IPS DF 4.7 (cell line): ENCODE measurements around the gene AK2.
"Not testable (repeated sequence)": the region's sequence is repeated elsewhere in the genome, so short reads cannot be mapped to it uniquely, and the experiment has no call there.

ENCODE experiments used
- DNase-seq: peaks from one replicate; pipeline ENCODE4 v3.0.0-alpha.2; 2013; ENCODE audit warnings: low spot score; ENCODE audit errors: extremely low read depth

Gene AK2

GRCh38 chr1:33001282-33001681, 35.4 kb downstream of the AK2 start:
- no peak for DNase-seq

- no peak for DNase-seq
Measured at GRCh38 chr1:33000427-33001026, 36.2 kb downstream of the AK2 start.

- DNase-seq: no peak
Measured at GRCh38 chr1:32998997-32999396, 37.7 kb downstream of the AK2 start.

GRCh38 chr1:32998064-32998463, 38.6 kb downstream of the AK2 start:
- no peak for DNase-seq

- no peak for DNase-seq
Measured at GRCh38 chr1:32997381-32997891, 39.2 kb downstream of the AK2 start.

DNA sequence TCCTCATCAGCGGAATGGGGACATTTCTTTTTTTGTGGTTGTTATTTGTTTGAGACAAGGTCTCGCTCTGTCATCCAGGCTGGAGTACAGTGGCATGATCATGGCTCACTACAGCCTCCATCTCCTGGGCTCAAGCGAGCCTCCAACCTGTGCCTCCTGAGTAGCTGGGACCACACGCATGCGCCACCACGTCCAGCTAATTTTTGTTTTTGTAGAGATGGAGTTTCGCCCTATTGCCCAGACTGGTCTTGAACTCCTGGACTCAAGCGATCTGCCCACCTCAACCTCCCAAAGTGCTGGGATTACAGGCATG, 43.4 kb downstream of the AK2 start:
- not testable (repeated sequence) for DNase-seq

GRCh38 chr1:32992489-32993323, 44.0 kb downstream of the AK2 start:
- no peak for DNase-seq

GRCh38 chr1:32991819-32992488, 44.7 kb downstream of the AK2 start:
- no peak for DNase-seq

- DNase-seq: no peak
Measured at GRCh38 chr1:32991386-32991785, 45.3 kb downstream of the AK2 start.

GRCh38 chr1:32990887-32991286, 45.8 kb downstream of the AK2 start:
- no peak for DNase-seq

DNA sequence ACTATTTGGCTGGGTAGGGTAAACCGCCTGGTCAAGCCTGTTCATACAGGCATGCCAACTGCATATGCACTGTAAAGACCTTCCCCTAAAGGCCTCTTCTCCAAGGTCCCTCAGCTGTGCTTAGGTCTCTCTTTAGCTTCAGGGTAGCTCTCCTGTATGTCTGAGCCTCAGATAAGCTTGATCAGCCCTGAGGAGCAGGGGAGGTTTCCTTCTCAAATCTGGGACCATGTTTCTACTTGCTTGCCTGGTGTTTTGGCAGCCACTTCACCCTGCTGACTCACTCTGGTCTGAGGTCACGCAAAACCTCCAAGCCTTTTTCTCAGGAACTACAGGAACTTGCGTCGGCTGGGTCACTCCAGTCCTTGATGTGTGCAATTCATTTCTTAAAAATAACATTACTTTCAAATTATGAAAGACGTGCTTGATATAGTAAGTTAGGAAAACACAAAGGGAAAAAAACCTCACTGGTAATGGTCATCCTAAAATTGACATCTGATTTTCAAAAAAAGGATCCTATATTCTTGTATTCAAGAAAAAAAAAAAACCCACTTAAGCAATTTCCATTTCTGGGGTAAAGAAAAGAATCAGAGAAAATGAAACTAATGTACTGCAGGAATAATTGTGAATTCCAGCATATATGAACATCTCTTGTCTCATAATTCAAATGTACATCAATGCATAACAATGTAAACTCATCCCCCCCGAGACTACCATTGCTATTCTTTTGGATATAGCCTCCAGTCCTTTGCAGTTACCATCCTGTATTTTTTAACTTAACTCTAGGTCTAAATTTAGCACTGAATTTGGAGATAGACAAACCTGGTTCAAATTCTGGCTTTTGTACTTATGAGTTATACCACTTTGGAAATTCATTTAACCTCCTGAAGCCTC, 47.3 kb downstream of the AK2 start:
- DNase-seq: no peak

GRCh38 chr1:32988665-32989064, 48.0 kb downstream of the AK2 start:
- DNase-seq: no peak

- DNase-seq: no peak
Measured at GRCh38 chr1:32985226-32985625, 51.5 kb downstream of the AK2 start.

- no peak for DNase-seq
Measured at GRCh38 chr1:32984455-32985171, 52.1 kb downstream of the AK2 start.

- DNase-seq: no peak
Measured at GRCh38 chr1:32984090-32984454, 52.6 kb downstream of the AK2 start.

DNA sequence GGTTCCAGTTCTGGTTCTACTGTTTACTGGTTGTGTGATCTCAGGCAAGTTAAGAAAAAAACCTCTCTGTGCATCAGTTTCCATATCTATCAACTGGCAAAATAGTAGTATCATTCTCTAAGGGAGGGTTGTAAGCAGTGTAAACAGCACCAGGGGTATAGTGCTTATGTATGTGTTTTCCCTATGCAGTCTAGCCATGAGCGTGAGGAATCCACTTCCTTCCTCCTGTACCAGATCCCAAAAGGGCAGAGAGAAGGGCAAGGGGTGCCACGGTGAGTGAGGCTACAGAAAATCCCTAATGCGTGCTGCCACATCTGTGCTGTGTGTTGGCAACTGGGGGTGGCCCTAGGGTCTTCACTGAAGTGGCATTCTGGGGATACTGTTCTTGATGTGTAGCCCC, 53.7 kb downstream of the AK2 start:
- DNase-seq: no peak

GRCh38 chr1:32981003-32981901, 55.4 kb downstream of the AK2 start:
- DNase-seq: no peak

DNA sequence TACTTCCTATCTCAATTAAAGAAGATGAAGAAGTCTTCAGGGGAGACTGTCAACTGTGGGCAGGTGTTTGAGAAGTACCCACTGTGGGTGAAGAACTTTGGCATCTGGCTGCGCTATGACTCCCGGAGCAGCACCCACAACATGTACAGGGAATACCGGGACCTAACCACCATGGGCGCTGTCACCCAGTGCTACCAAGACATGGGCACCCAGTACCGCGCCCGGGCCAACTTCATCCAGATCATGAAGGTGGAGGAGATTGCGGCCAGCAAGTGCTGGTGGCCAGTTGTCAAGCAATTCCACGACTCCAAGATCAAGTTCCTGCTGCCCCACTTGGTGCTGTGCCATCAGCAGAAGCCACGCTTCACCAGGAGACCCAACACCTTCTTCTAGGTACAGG, 56.6 kb downstream of the AK2 start:
- DNase-seq: no peak

DNA sequence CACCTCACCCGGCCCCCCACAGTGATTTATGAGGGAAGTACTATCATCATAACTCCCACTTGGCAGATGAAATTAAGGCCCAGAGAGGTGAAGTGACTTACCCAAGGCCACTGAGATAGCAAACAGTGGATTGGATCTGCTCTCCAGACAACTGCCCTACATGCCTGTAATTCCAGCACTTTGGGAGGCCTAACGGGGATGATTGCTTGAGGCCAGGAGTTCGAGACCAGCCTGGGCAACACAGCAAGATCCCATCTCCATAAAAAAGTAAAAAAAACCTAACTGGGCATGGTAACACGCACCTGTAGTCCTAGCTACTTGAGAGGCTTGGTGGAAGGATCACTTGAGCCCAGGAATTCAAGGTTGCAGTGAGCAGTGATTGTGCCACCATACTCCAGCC, 57.8 kb downstream of the AK2 start:
- DNase-seq: no peak

DNA sequence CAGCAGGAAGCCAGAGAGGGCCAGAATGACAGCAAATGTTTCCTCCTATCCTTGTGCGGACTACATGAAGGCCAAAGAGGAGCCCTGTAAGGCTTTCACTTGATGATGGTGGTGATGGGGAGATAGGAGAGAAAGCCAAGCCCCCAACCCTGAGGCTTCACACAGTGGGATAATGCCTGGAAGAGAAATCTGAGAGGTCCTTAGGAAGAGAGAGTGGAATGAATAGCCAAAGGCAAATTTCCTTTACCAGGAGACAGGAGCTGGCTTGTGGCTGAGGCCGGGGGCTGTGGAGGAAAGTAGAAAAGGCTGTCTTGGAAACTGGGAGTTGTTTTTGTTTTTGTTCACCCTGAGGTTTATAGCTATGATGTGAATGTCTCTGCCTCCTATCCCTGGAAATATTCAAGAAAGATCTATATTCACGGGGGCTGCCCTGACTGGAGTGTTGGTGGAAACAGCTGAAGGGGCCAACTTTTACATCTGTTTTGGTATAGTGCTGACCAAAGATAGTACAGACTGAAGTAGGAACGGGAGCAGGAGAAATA, 59.1 kb downstream of the AK2 start:
- no peak for DNase-seq
